C4-2B (cell line): ENCODE measurements around the gene TAS2R41.

ENCODE experiments used
- CTCF ChIP-seq: fragments of 450-650 bp; conservative IDR thresholded peaks from 2 replicates; pipeline ENCODE4 v1.5.1; 2017; ENCODE audit warnings: mild to moderate bottlenecking
- ZFX ChIP-seq: fragments of 450-650 bp; IDR thresholded peaks from 2 replicates; pipeline ENCODE4 v1.6.1; 2017

GRCh38 chr7:143459359-143459758 lies 18.3 kb upstream of the TAS2R41 start:
- TF ChIP-seq CTCF (no peak), ZFX (no peak)
